Measurements from ENCODE around the gene GZMA. TPM values are rescaled to one million over a fixed set of nuclear protein-coding genes. Genes with fewer than 3 reads are reported as not detected.

The GZMA gene
- total RNA-seq: not detected

DNA sequence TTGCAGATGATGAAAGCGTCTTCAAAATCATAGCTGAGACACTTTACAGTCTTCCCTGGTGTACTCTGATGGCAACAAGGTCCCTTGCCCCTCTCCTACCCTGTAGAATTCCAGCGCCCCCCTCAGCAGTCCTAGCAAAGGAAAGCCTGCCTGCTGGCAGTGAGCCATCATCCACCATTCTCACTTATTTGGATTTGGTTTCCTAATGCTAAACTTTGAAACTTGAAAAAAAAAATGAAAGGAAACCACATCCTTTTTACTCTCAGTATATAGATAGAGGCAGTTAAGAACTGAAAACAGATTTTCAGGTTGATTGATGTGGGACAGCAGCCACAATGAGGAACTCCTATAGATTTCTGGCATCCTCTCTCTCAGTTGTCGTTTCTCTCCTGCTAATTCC is at the start of gene GZMA:
Gene GZMA, plus strand, starts transcription at position 299 of the 400 bp plus-strand sequence. Its CDS starts 37 bp downstream, at position 336.
- WGBS: 42% methylated on average over 3 of the region's 3 CpGs
- Histone ChIP-seq H3K9me3 (no peaks in the 10 kb centered on the region), H3K4me3 (no peak within 1 kb of the TSS), H3K27ac (no peak within 1 kb of the TSS), H3K27me3 (no peaks in the 10 kb centered on the region), H3K36me3 (no peaks in the 10 kb centered on the region), H3K4me1 (no peaks in the 10 kb centered on the region)
- DNase-seq (ENCODE audit: low spot score in 2 of 2): no peak
- TF ChIP-seq POLR2AphosphoS5 (IDR thresholded peaks at IDR 0.05) (no peak), EP300 (IDR thresholded peaks at IDR 0.05) (no peak), POLR2A (IDR thresholded peaks at IDR 0.05) (no peak)
- TF ChIP-seq, protein P1, sequence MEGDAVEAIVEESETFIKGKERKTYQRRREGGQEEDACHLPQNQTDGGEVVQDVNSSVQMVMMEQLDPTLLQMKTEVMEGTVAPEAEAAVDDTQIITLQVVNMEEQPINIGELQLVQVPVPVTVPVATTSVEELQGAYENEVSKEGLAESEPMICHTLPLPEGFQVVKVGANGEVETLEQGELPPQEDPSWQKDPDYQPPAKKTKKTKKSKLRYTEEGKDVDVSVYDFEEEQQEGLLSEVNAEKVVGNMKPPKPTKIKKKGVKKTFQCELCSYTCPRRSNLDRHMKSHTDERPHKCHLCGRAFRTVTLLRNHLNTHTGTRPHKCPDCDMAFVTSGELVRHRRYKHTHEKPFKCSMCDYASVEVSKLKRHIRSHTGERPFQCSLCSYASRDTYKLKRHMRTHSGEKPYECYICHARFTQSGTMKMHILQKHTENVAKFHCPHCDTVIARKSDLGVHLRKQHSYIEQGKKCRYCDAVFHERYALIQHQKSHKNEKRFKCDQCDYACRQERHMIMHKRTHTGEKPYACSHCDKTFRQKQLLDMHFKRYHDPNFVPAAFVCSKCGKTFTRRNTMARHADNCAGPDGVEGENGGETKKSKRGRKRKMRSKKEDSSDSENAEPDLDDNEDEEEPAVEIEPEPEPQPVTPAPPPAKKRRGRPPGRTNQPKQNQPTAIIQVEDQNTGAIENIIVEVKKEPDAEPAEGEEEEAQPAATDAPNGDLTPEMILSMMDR (IDR thresholded peaks at IDR 0.05): no peak

DNA sequence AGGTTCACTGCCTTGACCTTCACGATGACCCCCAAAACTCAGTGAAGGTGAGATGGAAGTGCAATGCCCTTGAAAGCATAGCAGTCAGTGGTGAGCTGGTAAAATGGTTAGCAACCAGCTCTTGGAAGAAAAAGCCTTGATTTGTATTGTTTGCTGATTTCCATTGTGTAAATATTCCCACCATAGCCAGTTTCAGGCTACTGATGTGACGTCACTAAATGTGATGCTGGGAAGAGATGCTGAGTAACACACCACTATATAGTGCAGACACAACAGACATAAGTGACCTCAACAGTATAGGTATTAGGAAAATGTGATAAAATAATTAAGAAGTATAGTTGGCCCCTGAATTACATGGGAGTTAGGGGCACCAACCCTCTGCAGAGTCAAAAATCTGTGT is 47.3 kb upstream of the GZMA start:
- no peaks in the 10 kb centered on the region for H3K4me1 ChIP-seq
- no peak overlapping the region for H3K27ac ChIP-seq
- DNase-seq (ENCODE audit: low spot score in 2 of 2): no peak
- H3K36me3 ChIP-seq: no peaks in the 10 kb centered on the region
- H3K9me3 ChIP-seq: peaks cover 12% of the 10 kb centered on the region
- H3K27me3 ChIP-seq: no peaks in the 10 kb centered on the region
- H3K4me3 ChIP-seq: no peak overlapping the region
- no peak for TF ChIP-seq POLR2AphosphoS5 (IDR thresholded peaks at IDR 0.05)
- TF ChIP-seq POLR2A (IDR thresholded peaks at IDR 0.05): no peak
- TF ChIP-seq, protein P1 (IDR thresholded peaks at IDR 0.05): no peak
- no peak for TF ChIP-seq EP300 (IDR thresholded peaks at IDR 0.05)
- WGBS: 85% methylated on average over 2 of the region's 2 CpGs

DNA sequence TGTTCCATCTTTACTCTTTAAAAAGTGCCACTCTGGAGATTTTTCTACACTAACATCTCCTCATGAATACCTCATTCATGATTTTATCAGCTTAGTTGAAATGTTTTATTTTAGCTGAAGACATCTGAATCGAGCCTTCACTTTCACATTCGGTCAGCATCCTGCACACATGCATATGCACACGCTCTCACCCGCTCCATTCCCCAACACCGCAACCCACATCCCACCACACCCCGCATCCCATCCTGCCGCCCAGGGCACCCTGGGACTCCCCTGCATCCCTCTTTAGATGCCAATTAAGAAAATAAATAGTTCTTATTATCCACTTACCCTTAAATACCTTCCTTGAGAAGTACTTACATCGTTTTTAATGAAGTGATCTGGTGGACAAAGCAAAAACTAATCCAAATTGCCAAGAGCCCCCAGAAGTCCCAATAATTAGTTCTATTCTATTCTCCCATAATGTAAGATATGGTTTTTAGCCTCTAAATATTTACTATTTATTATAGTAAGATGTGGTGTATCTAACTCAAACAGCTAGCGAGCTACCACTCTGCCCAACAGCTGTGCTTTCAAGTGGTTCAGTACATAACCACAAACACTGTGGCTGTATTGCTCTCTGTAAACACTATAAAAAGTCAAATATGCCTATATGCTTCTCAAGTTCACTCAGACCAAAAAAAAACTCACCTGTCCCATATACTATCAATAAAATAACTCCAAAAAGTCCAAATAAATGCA is 40.2 kb upstream of the GZMA start:
- Histone ChIP-seq H3K27ac (no peak overlapping the region), H3K4me1 (no peaks in the 10 kb centered on the region), H3K9me3 (no peaks in the 10 kb centered on the region), H3K4me3 (no peak overlapping the region), H3K36me3 (no peaks in the 10 kb centered on the region), H3K27me3 (no peaks in the 10 kb centered on the region)
- WGBS: 93% methylated on average over 9 of the region's 9 CpGs
- TF ChIP-seq POLR2A (IDR thresholded peaks at IDR 0.05): no peak
- no peak for DNase-seq (ENCODE audit: low spot score in 2 of 2)

GRCh38 chr5:55063220-55063863 is 39.1 kb upstream of the GZMA start:
- TF ChIP-seq POLR2A (IDR thresholded peaks at IDR 0.05): no peak
- no peak for TF ChIP-seq EP300 (IDR thresholded peaks at IDR 0.05)
- TF ChIP-seq POLR2AphosphoS5 (IDR thresholded peaks at IDR 0.05): no peak
- TF ChIP-seq, protein P1 (IDR thresholded peaks at IDR 0.05): no peak

DNA sequence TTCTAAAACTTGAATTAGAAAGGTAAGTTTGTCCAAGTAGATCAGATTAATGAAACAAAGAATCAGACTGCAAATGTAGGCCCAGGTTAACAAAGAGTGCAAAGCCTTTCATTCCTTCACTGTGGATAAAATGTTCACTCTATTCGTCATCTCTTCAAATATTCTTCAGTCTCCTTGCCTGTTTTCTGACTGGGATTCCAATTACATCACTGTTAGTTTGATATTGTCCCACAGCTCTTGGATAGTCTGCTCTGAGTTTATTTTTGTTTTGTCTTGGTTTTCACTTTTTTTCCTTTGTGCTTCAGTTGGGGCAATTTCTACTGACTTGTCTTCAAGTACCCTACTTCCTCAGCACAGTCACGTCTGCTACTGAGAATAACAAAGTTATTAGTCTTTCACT is 38.5 kb upstream of the GZMA start:
- no peaks in the 10 kb centered on the region for H3K27me3 ChIP-seq
- no peaks in the 10 kb centered on the region for H3K9me3 ChIP-seq
- no peaks in the 10 kb centered on the region for H3K36me3 ChIP-seq
- H3K27ac ChIP-seq: no peak overlapping the region
- TF ChIP-seq, protein P1 (IDR thresholded peaks at IDR 0.05): no peak
- TF ChIP-seq EP300 (IDR thresholded peaks at IDR 0.05) (no peak), POLR2AphosphoS5 (IDR thresholded peaks at IDR 0.05) (no peak), POLR2A (IDR thresholded peaks at IDR 0.05) (no peak)
- no peak overlapping the region for H3K4me3 ChIP-seq
- 76% methylated on average over 2 of the region's 2 CpGs for WGBS
- DNase-seq (ENCODE audit: low spot score in 2 of 2): no peak
- H3K4me1 ChIP-seq: no peaks in the 10 kb centered on the region

More at GRCh38 chr5:55063220-55063863, 39.1 kb upstream of the GZMA start:
- H3K27ac ChIP-seq: no peak overlapping the region
- H3K27me3 ChIP-seq: no peaks in the 10 kb centered on the region
- no peaks in the 10 kb centered on the region for H3K36me3 ChIP-seq
- DNase-seq (ENCODE audit: low spot score in 2 of 2): no peak
- H3K9me3 ChIP-seq: no peaks in the 10 kb centered on the region
- H3K4me3 ChIP-seq: no peak overlapping the region
- H3K4me1 ChIP-seq: no peaks in the 10 kb centered on the region
- 32% methylated on average over 5 of the region's 5 CpGs for WGBS

All from suprapubic skin (tissue), 4 donors.